GM12878 (cell line): ENCODE results near the gene HMGB3. TPM values are rescaled to one million over a fixed set of nuclear protein-coding genes. Genes with fewer than 3 reads are reported as not detected.

Experiments used
- ATAC-seq: fragments of 200-7000 bp; cut with Tn5 transposase; 3 replicates; pipeline ENCODE4 v1.9.1; 2020; ENCODE audit warnings: mild to moderate bottlenecking, moderate library complexity
- BruUV-seq: library from RNA; stranded (reverse); fragments of 400-500 nt; replicated peaks from 2 replicates; lab custom pipeline; 2021; lab: Mats Ljungman, UMichigan
- CTCF ChIA-PET: fragments of 300-600 bp; sonication (Branson Sonifier 250); formaldehyde crosslinking; extraction: SDS; loops from one replicate; lab custom pipeline; 2021; ENCODE audit warnings: inconsistent platforms; lab: Yijun Ruan, JAX
- POLR2A ChIA-PET: fragments of 350-600 bp; formaldehyde crosslinking; extraction: SDS; loops from one replicate; lab custom pipeline; 2021; ENCODE audit warnings: inconsistent platforms; lab: Charles Lee
- RAD21 ChIA-PET: fragments of 300-600 bp; sonication (Branson Sonifier 250); formaldehyde crosslinking; loops from one replicate; lab custom pipeline; 2023; ENCODE audit warnings: antibody characterized with exemption; ENCODE audit not compliant: unreplicated experiment; lab: Charles Lee
- SMC1A ChIA-PET: fragments of 300-600 bp; sonication (Branson Sonifier 250); formaldehyde crosslinking; loops from one replicate; lab custom pipeline; 2023; ENCODE audit not compliant: unreplicated experiment, uncharacterized antibody; lab: Charles Lee
- DNase-seq: peaks from one replicate; pipeline ENCODE4 v3.0.0-alpha.2; 2011; ENCODE audit warnings: low read depth, low spot score
- FAIRE-seq: peaks from 3 replicates; lab custom pipeline; 2011; peaks lifted over from hg19 to GRCh38; lab: Jason Lieb, UNC
- H2AFZ ChIP-seq: 2 replicates; pipeline ENCODE4 v1.6.0; 2011; ENCODE audit warnings: low read depth, low read length, control low read depth; ENCODE audit not compliant: control insufficient read depth
- H3K27ac ChIP-seq: 2 replicates; pipeline ENCODE4 v1.5.1; 2011; ENCODE audit warnings: control low read depth; ENCODE audit not compliant: control insufficient read depth, insufficient read depth
- H3K27me3 ChIP-seq, 2 experiments: replicated peaks in 1 of 2; 2 replicates each; pipeline versions ENCODE4 v1.6.0 to v1.6.1; 2011; ENCODE audit warnings: low read length in 1 of 2; ENCODE audit not compliant: control insufficient read depth in 2 of 2, insufficient read depth in 2 of 2
- H3K36me3 ChIP-seq, 2 experiments: 2 replicates each; pipeline ENCODE4 v1.5.1; 2011; ENCODE audit warnings: low read length in 1 of 2; ENCODE audit not compliant: control insufficient read depth in 2 of 2, insufficient read depth in 2 of 2
- H3K4me1 ChIP-seq: 2 replicates; pipeline ENCODE4 v1.6.1; 2011; ENCODE audit warnings: mild to moderate bottlenecking, low read length, moderate library complexity, mixed read lengths; ENCODE audit not compliant: control insufficient read depth, insufficient read depth
- H3K4me2 ChIP-seq: 2 replicates; pipeline ENCODE4 v1.6.0; 2011; ENCODE audit warnings: control low read depth; ENCODE audit not compliant: control insufficient read depth, insufficient read depth
- H3K4me3 ChIP-seq: fragments of 200-600 bp; sonication (generic); 2 replicates; pipeline ENCODE4 v1.5.1; 2016
- H3K79me2 ChIP-seq: 2 replicates; pipeline ENCODE4 v1.6.0; 2011; ENCODE audit warnings: low read length; ENCODE audit not compliant: control insufficient read depth, insufficient read depth
- H3K9ac ChIP-seq: 2 replicates; pipeline ENCODE4 v1.8.0; 2011; ENCODE audit warnings: low read length, control low read depth, mixed read lengths; ENCODE audit not compliant: control insufficient read depth, insufficient read depth
- H3K9me3 ChIP-seq: replicated peaks from 3 replicates; pipeline ENCODE4 v1.5.1; 2011; ENCODE audit warnings: mild to moderate bottlenecking, low read length; ENCODE audit not compliant: control insufficient read depth, insufficient read depth
- H4K20me1 ChIP-seq: 2 replicates; pipeline ENCODE4 v1.6.0; 2011; ENCODE audit not compliant: control insufficient read depth, insufficient read depth
- CREM ChIP-seq: IDR thresholded peaks from 2 replicates; pipeline ENCODE4 v1.6.1; 2014; ENCODE audit warnings: antibody characterized with exemption, low read depth
- GABPA ChIP-seq: IDR thresholded peaks from 2 replicates; pipeline ENCODE4 v1.6.1; 2014; ENCODE audit warnings: antibody characterized with exemption, low read depth, mild to moderate bottlenecking, inconsistent platforms
- HCFC1 ChIP-seq: fragments of 150-350 bp; IDR thresholded peaks from 2 replicates; pipeline ENCODE4 v1.6.1; 2014; ENCODE audit warnings: low read length
- MYB ChIP-seq: fragments of 150-350 bp; IDR thresholded peaks from 2 replicates; pipeline ENCODE4 v1.6.1; 2014; ENCODE audit warnings: mild to moderate bottlenecking, low read depth, low read length, borderline replicate concordance
- NFYA ChIP-seq: IDR thresholded peaks from 2 replicates; pipeline ENCODE4 v1.6.1; 2011; ENCODE audit warnings: low read depth, mild to moderate bottlenecking, low read length, improper control_type of control experiment, borderline replicate concordance
- POLR2A ChIP-seq: IDR thresholded peaks from 2 replicates; pipeline ENCODE4 v1.6.1; 2011; ENCODE audit warnings: low read depth, mild to moderate bottlenecking, low read length
- PRDM15 ChIP-seq: fragments of 450-650 bp; formaldehyde crosslinking; IDR thresholded peaks from 2 replicates; pipeline ENCODE4 v1.4.0; 2020; ENCODE audit warnings: mild to moderate bottlenecking, moderate library complexity
- RAD21 ChIP-seq: IDR thresholded peaks from 2 replicates; pipeline ENCODE4 v1.6.1; 2011; ENCODE audit warnings: mild to moderate bottlenecking, low read depth, low read length, moderate library complexity; ENCODE audit not compliant: insufficient read depth
- RELB ChIP-seq: fragments of 450-650 bp; IDR thresholded peaks from 2 replicates; pipeline ENCODE4 v1.6.1; 2017; ENCODE audit warnings: low read depth, mild to moderate bottlenecking, moderate library complexity
- SREBF2 ChIP-seq: IDR thresholded peaks from 2 replicates; pipeline ENCODE4 v1.6.1; 2012; ENCODE audit warnings: mild to moderate bottlenecking, low read length
- WGBS: methylation state at CpG from one replicate; pipeline ENCODE4 v1.1.6; 2016; ENCODE audit warnings: low lambda C conversion rate; ENCODE audit not compliant: insufficient replicate concordance, insufficient coverage; ENCODE audit errors: missing lambda C conversion rate; 5-methylcytosine and 5-hydroxymethylcytosine counted together
- in situ Hi-C: fragments of 300-500 bp; cut with MboI; formaldehyde crosslinking; loops from 9 replicates; pipeline ENCODE4 v1.14.3; 2018; ENCODE audit warnings: mixed read lengths
- intact Hi-C: fragments of 100-400 bp; cut with micrococcal nuclease; formaldehyde crosslinking; loops from one replicate; pipeline ENCODE4 v1.14.2; 2022; ENCODE audit not compliant: unreplicated experiment
- polyA plus RNA-seq, 11 experiments: library from polyadenylated mRNA; depleted of rRNA in 4 of 11; unstranded in 6 of 11; stranded (reverse) in 5 of 11; fragments of >200 nt; fragmentation: Nextera tagmentation in 4 of 11; fragmentation: Illumina TruSeq in 1 of 11; extraction: Ambion mirVana in 4 of 11; extraction: Trizol in 1 of 11; gene quantifications; 1 replicate in 1 of 11; 2 replicates in 10 of 11; pipeline versions ENCODE4 v1.2.1 to v1.2.3, GENCODE V29; 2011 to 2016; ENCODE audit warnings: inconsistent platforms in 2 of 11, missing spikeins in 2 of 11, low read depth in 1 of 11
- small RNA-seq: library from RNA; depleted of rRNA; stranded (forward); fragments of <200 nt; gene quantifications from one replicate; pipeline ENCODE3, GENCODE V24; 2014
- total RNA-seq, 4 experiments: library from RNA; depleted of rRNA in 3 of 4; stranded (reverse); fragments of >200 nt in 3 of 4; fragmentation: Illumina TruSeq in 1 of 4; extraction: Trizol in 1 of 4; gene quantifications; 2 replicates each; pipeline versions ENCODE4 v1.2.1 to v1.2.3, GENCODE V29; 2013 to 2021

Gene HMGB3
- total and polyA plus RNA-seq, 10 of the 15 experiments (the other 5 are each of a cell fraction or from before 2014, with no cell fraction given) = 19.1 to 167 (median 109) TPM

GRCh38 chrX:151039351-151039750, 56.2 kb downstream of the HMGB3 start:
- H3K36me3 ChIP-seq = no peaks in the 10 kb centered on the region
- no peaks in the 10 kb centered on the region for H3K79me2 ChIP-seq
- TF ChIP-seq CREM = no peak
- TF ChIP-seq GABPA = no peak
- TF ChIP-seq SREBF2 = no peak
- no peak for TF ChIP-seq NFYA
- TF ChIP-seq POLR2A = no peak
- no peak for TF ChIP-seq HCFC1
- TF ChIP-seq PRDM15 (CRISPR knock-in tag) = no peak
- TF ChIP-seq RAD21 = no peak
- no peak for TF ChIP-seq RELB
- no peak for TF ChIP-seq MYB
- no peaks in the 10 kb centered on the region for H4K20me1 ChIP-seq
- no peaks in the 10 kb centered on the region for H3K27me3 ChIP-seq
- FAIRE-seq = no peak
- intact Hi-C loops (no loop called here), in situ Hi-C loops (no loop called here)
- H3K4me2 ChIP-seq = no peak overlapping the region
- ChIA-PET CTCF (no interaction called here), POLR2A (no interaction called here), SMC1A (no interaction called here), RAD21 (no interaction called here)
- H2AFZ ChIP-seq = no peak overlapping the region
- no TSS peak for BruUV-seq
- no peak for ATAC-seq
- no peak overlapping the region for H3K4me3 ChIP-seq
- DNase-seq = no peak
- no peaks in the 10 kb centered on the region for H3K4me1 ChIP-seq
- 0% methylated on average over 2 of the region's 2 CpGs for WGBS
- no peaks in the 10 kb centered on the region for H3K9me3 ChIP-seq
- H3K27ac ChIP-seq = no peak overlapping the region
- no peak overlapping the region for H3K9ac ChIP-seq

Small RNAs within 50 kb of the gene (small RNA-seq; reads per million reads assigned to genes)
- not detected for gene RNA5SP525
- gene RNU6-383P = not detected
- not detected for gene RPL12P50

Other genes with a start within 250 kb of the HMGB3 start
- 14.5 and 14.6 TPM in 2 replicates for gene CD99L2, start 84.7 kb upstream of the HMGB3 start, total RNA-seq (2014; rRNA removed)
- 13.1 and 13.3 TPM in 2 replicates for gene CD99L2, start 84.7 kb upstream of the HMGB3 start, total RNA-seq (2014; rRNA removed; fragmentation: Illumina TruSeq; extraction: Trizol)
- 19.8 and 22.9 TPM in 2 replicates for gene CD99L2, start 84.7 kb upstream of the HMGB3 start, total RNA-seq (2021)
- gene CD99L2, start 84.7 kb upstream of the HMGB3 start, polyA plus RNA-seq (2011; rRNA removed) = 8.4 and 12.9 TPM in 2 replicates
- 10.0 and 16.9 TPM in 2 replicates for gene CD99L2, start 84.7 kb upstream of the HMGB3 start, polyA plus RNA-seq (2014; fragmentation: Illumina TruSeq; extraction: Trizol)
- gene CD99L2, start 84.7 kb upstream of the HMGB3 start, polyA plus RNA-seq (2014; fragmentation: Nextera tagmentation; extraction: Ambion mirVana) = 1 to 10 TPM; 1.1 to 2.3 TPM
- 14.2 and 14.7 TPM in 2 replicates for gene CD99L2, start 84.7 kb upstream of the HMGB3 start, polyA plus RNA-seq (2014; rRNA removed)
- gene CD99L2, start 84.7 kb upstream of the HMGB3 start, polyA plus RNA-seq (2016; fragmentation: Nextera tagmentation; extraction: Ambion mirVana) = 10 to 100 TPM; 10.6 to 11.5 TPM
- gene GPR50, start 193.2 kb downstream of the HMGB3 start, total RNA-seq (2014; rRNA removed) = 0.05 TPM in 1 of 2 replicates, not detected in the other
- not detected in 2 replicates for gene GPR50, start 193.2 kb downstream of the HMGB3 start, total RNA-seq (2014; rRNA removed; fragmentation: Illumina TruSeq; extraction: Trizol)
- not detected in 2 replicates for gene GPR50, start 193.2 kb downstream of the HMGB3 start, total RNA-seq (2021)
- 0.03 TPM in 1 of 2 replicates, not detected in the other for gene GPR50, start 193.2 kb downstream of the HMGB3 start, polyA plus RNA-seq (2011; rRNA removed)
- 0.04 TPM in 1 of 2 replicates, not detected in the other for gene GPR50, start 193.2 kb downstream of the HMGB3 start, polyA plus RNA-seq (2014; fragmentation: Illumina TruSeq; extraction: Trizol)
- gene GPR50, start 193.2 kb downstream of the HMGB3 start, polyA plus RNA-seq (2014; fragmentation: Nextera tagmentation; extraction: Ambion mirVana) = not detected
- gene GPR50, start 193.2 kb downstream of the HMGB3 start, polyA plus RNA-seq (2014; rRNA removed) = not detected in 2 replicates
- under 1 TPM in 1 of 2 experiments, not detected in 1; 0.08 TPM for gene GPR50, start 193.2 kb downstream of the HMGB3 start, polyA plus RNA-seq (2016; fragmentation: Nextera tagmentation; extraction: Ambion mirVana)